ENCODE results near the gene UCP2.
A peak's percentile ranks its signal among the peaks of the same experiment; 100 is the strongest.

Gene UCP2, protein sequence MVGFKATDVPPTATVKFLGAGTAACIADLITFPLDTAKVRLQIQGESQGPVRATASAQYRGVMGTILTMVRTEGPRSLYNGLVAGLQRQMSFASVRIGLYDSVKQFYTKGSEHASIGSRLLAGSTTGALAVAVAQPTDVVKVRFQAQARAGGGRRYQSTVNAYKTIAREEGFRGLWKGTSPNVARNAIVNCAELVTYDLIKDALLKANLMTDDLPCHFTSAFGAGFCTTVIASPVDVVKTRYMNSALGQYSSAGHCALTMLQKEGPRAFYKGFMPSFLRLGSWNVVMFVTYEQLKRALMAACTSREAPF

DNA sequence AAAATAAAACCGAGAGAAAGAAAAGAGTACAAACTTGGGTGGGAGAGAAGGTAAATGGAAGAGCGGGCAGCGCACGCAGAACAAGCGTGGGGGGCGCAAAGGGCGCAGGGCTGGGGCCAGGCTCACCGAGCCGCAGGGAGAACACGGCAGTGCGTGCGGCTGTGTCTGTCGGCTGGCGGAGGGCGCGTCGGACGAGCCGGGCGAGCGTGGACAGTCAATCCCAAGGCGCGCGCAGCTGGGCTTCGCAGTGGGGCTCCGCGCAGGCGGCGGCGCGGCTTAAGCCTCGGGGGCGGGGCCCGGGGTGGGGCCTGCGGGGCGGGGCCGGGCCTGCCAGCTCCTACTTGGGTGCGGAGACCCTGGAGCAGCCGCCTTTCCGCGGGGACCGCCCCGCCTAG, at the start of gene UCP2:
TSS of gene UCP2 (minus strand) at position 249 of the 395 bp plus-strand sequence. CDS start 4,465 bp downstream, outside the sequence.
- DNase-seq (ENCODE audit: extremely low read depth in 1 of 2, low read depth in 1 of 2) = peak in 1 of 2 donors; percentile 82

DNA sequence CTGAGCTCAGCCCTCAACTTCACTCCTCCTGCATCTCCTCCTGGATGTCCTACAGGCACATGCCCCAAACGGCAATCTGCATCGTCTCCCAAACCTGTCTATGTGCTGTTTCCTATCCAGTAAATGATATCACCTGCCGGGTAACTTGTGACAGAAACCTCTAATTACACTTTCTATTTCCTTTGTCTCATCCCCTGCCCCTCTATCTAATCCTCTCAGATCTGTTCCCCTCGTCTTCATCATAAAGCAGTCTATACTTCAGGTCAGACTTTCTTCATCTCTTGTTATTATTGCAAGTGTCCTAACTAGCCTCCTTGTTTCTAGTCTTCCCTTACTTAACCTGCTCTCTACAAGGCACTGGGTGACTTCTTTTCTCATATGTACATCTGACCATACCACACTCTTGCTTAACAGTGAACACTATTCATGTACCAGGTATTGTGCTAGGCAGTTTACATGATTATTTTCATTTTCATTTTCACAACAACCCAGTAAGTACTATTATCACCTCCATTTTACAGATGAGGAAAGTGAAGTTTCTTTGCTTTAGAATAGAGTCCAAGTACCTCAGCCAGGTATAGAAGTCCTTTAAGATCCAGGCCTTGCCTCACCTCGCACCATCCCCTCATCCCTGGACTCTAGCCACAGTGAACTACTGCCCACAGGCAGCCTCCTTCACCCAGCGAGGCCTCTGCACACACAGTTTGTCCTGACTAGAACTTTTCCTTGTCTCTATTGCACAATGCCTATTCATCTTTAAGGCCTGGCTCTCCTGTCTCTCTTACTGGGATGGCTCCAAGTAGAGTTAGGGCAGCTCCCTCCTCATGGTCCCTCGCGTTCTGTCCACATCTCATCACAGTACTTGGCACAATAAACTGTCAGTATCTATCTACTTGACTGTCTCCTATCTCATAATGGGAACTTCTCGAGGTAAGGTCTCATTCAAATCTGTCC, 48.4 kb upstream of the UCP2 start:
- no peak for DNase-seq (ENCODE audit: extremely low read depth in 1 of 2, low read depth in 1 of 2)

DNA sequence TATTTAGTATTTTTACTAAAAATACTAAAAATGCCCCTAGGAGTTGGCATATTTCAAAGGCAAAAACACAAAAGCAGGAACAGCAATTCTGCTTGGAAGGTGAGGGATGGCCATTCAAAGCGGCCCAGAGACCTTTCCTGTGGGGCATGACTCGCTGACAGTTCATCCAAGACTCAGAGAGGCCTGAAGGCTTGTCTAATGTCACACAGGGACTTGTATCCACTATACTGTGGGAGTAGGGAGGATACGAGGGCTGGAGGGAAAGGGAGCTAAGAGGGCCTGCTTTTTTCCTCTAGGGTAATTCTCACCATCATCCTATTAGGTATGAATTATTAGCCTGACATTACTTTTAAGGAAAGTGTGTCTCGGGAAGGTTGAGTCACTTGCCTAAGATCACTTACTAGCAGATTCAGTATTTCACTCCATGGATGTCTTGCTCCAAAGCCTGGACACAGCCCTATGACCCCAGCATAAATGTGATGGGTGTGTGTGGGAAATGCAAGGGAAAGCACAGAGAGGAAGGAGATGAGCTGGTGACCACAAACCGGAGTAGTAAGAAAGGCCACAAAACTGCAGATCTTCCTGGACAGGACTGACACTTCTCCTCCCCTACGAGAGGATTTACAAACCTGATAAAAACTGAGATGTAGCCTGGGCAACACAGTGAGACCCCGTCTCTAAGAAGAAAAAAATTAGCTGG, 43.0 kb upstream of the UCP2 start:
- no peak for DNase-seq (ENCODE audit: extremely low read depth in 1 of 2, low read depth in 1 of 2)

DNA sequence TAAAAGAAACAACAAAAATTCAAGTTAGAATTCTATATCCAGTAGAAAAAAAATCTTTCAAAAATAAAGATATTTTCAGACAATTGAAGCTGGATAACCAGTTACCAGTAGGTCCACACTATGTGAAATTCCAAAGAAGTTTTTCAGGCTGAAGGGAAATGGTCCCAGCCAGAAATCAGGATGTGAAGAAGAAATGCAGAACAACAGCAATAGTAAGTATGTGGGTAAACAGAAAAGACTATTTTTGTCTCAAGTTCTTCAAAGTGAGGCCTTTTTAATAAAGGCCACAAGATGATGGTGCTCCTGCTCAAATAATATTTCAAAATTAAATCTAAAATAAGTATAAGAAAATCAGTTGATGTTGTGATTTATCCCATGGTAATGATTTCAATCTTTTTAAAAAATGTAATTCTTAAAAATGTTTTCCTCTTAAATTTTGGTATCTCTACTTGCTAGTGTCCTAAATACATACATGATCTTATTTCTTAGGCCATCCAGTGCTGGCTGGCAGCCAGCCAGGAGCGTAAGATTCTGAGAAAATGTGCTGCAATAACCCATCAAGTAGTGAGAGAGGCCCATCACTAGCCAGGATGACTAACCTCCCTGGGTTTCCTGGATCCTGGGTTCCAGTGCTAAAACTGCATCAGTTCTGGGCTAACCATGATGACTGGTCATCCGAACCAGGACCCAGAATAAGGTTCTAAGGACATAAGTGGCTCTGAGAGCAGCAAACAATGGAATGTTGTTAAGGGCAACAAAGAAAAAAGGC, 41.8 kb upstream of the UCP2 start:
- DNase-seq (ENCODE audit: extremely low read depth in 1 of 2, low read depth in 1 of 2) = no peak

DNA sequence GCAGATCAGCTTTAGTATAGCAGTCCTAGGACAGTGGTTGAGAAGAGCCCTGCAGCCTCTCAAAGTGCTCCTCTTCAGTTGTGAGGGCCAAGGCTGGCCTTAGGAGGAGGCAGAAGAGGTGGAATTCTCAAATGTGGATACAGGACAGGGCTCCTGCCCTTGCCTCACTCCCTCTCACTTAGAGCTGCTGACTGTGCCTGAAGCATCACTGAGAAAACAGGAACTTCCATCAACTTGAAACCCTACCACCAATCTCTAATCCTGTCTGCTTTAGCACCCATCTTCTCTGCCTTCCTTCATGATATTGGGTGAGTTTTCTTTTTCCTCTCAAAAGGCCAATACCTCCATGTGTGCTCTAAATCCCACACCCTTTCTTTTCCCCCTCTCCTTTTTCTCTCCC, 40.6 kb upstream of the UCP2 start:
- no peak for DNase-seq (ENCODE audit: extremely low read depth in 1 of 2, low read depth in 1 of 2)

DNA sequence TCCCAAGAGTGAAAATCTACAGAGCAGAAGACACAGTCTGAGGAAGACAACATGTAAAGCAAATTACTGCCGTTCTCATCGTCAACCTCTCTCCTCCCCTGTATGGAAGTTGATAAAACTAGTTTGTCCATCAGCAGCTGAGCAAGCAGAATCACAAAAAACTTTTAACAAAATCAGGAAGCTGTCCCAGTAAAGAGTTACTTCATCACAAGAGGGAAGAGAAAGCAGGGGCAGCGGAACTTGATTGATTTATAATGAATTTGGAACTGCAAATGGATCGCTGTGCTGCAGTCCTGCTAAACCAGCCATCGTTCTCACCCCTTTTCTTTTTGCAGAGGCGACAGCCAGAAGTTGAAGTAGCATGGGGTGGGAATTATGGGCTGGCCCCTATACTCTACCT, 39.9 kb upstream of the UCP2 start:
- DNase-seq (ENCODE audit: extremely low read depth in 1 of 2, low read depth in 1 of 2) = no peak

DNA sequence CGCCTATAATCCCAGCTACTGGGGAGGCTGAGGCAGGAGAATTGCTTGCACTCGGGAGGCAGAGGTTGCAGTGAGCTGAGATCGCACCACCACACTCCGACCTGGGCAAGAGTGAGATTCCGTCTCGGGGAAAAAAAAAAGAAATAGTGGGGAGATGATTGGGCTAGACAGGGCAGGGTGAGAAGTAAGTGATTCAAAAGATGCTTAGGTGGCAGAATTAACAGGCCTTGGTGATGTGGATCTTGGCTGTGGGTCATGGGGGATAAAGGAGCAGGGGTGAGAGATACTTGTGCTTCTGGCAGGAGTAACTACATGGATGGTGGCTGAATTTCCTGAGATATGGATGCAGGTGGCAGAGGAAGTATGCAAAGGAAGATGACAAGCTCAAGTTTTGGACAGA, 39.4 kb upstream of the UCP2 start:
- DNase-seq (ENCODE audit: extremely low read depth in 1 of 2, low read depth in 1 of 2) = no peak

DNA sequence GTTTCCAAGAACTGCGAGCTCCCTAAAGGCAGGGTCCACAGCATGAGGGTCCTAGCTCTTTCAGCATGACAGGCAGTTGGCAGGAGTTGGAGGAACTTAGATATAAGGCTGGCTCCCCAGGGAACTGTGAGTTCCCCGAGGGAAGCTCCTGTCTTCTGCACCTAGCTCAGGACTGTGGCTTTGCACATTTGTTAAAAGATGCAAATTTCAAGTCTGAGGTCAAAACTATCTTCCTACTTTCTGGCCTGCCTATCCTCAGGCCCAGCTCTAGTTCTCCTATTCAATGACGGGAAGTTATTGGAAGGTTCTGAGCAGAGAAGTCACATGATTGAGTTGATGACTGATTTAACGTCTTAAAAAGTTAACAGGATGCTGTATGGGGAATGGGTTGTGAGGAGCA, 37.9 kb upstream of the UCP2 start:
- DNase-seq (ENCODE audit: extremely low read depth in 1 of 2, low read depth in 1 of 2) = no peak

DNA sequence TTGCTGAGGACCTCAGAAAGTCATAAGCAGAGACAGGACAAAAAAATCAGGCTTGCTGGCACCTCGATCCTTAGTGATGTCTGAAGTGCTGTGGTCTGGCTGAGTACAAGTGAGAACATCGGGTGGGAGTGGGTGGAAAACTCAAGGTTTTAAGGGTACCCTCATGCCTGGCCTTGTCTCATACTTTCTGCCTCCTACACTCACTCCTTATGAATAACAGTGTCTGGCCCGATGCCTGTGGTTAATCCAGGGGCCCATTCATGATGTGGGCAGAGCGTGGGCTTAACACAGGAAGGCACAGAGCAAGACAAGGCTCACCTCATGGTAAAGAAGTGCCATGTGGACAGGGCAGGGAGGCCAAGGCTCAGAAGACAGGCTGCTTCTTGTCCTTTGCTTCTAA, 37.2 kb upstream of the UCP2 start:
- DNase-seq (ENCODE audit: extremely low read depth in 1 of 2, low read depth in 1 of 2) = no peak

DNA sequence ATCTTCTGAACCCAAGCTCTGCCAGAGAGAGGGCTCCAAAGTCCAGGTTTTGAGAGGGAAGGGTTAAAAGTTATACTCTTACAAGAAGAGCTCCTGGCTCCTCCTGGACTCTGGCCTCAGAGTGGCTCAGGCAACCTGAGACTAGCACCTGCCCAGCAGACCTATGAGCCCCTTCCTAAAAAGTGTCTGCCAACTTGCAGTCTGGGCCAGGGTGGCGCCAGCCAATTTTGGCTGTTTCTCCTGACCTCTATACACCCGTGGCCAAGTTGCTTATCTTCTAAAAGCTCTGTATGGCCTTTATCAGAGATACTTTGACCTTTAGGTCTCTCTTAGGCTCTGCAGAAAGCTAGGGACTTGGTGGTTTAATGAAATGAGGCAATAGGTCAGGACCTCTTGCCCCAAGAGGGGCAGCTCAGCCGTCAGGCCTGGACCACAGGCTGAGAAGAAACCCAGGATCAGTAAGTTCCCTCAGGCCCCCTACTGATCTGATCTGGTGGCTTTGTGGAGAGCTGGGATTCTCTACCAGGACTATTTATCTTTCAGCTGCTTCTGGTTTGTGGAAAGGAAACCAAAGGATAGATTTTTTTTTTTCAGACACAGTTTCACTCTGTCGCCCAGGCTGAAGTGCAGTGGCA, 36.6 kb upstream of the UCP2 start:
- DNase-seq (ENCODE audit: extremely low read depth in 1 of 2, low read depth in 1 of 2) = no peak

DNA sequence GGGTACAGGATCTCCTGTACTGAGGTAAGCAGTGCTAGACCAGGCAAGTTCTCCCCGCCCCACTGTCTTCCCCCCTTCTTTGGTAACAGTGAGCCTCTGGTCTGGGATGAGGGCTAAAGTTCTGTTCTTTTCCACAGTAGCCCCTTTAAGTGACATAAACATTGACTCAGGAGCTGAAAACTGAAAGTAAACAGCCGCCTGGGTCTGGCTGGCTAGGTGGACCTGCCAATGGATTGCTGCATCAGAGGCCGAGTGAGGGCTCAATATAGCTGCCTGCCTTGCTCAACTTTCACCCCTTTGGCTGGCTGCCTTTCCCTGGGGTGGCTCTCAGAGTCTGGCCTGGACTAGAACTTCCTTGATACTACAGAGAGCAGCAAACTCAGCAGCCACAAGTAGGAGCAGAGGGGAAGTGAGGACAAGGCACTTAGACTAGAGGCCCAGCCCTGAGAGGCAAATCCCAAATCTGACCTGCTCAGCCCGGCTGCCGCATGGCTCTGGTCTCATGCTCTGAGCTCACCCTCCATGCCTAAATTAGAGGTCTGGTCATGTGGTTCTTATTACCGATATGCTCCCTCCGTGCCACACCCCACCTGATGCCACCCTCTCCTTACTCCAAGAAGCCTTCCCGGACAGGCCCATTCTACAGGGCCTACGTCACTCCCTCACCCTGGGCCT, 35.8 kb upstream of the UCP2 start:
- no peak for DNase-seq (ENCODE audit: extremely low read depth in 1 of 2, low read depth in 1 of 2)

DNA sequence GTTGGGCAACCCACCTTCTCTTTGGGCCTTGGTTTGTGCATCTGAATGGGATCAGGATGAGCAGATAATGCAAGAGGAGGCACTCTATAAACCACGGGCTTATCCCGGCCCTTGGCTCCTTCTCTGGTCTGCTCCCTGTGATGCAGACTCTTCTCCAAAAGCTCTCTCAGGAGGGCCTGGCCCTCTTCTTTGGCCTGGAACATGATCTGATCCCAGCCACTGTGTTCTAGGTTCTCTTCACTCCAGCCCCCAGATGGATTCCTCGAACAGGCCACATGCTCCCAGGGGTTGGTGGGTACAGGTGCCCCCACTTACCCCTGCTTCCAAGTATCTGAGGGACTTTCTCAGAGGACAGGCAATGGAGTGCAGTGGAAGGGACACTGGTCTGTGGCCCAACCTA, 35.0 kb upstream of the UCP2 start:
- no peak for DNase-seq (ENCODE audit: extremely low read depth in 1 of 2, low read depth in 1 of 2)

DNA sequence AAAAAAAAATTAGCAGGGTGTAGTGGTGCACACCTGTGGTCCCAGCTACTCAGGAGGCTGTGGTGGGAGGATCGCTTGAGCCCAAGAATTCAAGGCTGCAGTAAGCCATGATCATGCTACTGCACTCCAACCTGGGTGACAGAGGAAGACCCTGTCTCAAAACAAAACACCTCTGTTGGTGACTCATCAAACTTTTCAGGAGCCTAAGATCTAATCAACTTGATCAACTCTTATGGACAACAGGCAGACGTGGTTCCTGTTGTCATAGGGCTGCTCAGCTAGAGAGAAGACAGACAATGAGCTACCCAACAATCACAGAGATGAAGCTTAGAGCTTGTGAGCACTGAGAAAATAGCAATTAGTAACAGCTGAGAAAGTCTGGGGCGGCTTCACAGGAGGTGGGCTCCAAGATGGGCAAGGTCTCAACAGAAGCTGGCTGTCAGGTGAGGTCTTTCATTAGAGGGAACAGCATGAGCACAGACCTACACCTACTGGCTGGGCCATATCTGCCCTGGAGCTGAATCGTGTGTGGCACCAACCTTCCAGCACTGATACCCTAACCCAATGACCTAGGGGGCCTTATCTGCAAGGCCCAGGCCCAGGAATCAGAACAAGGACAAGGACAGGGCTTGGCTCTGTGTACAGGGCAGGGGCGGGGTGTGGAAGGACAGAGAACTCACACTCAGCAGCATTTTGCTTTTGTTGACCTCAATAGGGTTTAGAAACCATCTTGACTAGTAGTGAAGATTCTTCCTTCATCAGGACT, 33.5 kb upstream of the UCP2 start:
- no peak for DNase-seq (ENCODE audit: extremely low read depth in 1 of 2, low read depth in 1 of 2)

DNA sequence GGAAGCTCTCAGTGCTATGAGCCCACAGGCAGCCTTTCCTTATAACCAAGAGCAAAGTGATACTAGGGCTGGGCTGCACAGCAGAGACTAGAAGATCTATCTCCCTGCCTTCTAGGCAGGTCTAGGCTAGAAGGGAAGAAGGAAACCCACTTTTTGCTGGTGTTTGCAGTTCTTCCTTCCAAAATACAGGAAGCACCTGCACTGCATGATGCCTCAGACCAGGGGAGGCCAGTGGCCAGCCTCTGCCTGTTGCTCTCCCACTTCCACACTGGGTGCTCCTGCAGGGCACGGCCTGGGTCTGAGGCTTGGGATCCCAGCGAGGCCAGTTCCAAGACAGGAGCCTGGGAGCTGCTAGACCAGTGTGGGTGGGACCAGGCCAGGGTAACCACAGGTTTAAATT, 32.2 kb upstream of the UCP2 start:
- no peak for DNase-seq (ENCODE audit: extremely low read depth in 1 of 2, low read depth in 1 of 2)

DNA sequence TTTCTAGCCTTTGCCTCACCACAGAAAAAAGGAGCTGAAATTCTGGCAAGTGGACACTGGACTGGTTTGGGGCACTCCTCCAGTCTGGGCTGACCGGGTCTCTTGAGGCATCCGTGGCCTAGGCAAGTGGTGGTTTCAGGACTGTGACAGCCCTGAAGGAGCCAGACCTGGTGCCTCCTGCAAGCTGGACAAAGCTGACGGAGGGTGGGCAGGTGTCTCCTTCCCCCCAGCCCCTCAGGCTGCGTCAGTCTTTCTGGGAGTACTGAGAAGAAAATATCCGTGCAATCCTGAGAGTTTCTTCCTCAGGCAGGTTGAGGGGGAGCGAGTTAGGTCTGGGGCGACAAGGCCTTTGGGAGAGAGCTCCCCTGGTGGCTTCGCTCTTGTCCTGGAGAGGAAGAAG, 30.5 kb upstream of the UCP2 start:
- no peak for DNase-seq (ENCODE audit: extremely low read depth in 1 of 2, low read depth in 1 of 2)

DNA sequence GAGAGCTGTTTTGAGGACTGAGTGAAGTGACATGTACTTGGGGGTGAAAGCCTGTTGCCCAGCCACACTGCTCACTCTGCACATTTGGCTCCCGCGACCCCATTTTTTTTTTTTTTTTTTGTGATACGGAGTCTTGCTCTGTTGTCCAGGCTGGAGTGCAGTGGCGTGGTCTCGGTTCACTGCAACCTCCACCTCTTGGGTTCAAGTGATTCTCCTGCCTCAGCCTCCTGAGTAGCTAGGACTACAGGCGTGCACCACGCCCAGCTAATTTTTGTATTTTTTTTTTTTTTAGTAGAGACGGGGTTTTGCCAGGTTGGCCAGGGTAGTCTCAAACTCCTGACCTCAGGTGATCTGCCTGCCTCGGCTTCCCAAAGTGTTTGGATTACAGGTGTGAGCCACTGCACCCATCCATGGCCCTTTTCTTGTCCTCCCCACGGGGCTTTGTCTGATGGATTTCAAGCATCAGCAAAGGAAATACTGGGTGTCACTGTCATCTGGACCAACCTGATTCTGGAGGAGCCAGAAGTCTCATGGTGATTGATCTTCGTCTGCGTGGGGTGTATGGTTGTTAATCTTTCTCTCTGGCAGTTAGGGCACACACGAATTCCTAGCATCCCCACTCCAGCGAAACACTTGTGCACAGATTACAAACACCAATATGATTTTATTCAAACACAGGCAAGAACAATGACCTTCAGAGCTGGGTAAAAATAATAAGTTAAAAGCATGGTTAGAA, 29.6 kb upstream of the UCP2 start:
- DNase-seq (ENCODE audit: extremely low read depth in 1 of 2, low read depth in 1 of 2) = no peak

DNA sequence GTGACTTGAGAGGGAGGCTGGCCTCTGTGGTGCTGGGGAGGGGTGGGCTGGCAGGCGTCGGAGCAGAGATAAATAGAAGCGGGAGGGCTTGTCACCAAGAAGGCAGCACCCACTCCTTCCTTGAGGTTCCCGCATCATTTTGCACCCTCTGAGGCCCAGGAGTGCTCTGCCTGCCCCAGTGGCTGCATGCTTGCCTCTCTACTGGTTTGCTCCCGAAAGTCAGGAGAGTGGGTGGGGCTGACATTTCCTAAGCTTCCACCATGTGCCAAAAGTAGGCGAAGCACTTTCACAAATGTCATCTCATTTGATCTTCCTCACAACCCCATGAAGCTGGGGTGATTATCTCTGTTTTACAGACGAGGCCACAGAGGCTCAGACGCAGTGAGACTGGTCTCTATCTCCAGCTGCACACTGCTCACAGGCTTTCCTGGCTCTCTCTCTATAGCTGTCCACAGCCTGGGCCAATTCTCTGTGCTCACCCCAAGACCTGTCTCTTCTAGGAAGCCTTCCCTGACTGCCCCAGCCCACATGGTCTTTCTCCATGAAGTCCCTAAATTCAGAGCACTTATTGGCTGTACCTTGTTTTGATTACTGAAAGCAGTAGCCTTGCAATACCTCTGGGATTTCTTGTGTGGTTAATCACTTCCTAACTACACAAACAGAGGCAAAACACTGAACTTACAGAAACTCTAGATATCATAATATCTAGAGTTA, 28.9 kb upstream of the UCP2 start:
- DNase-seq (ENCODE audit: extremely low read depth in 1 of 2, low read depth in 1 of 2) = no peak
